ENCODE data around the gene USH2A.

USH2A gene

DNA sequence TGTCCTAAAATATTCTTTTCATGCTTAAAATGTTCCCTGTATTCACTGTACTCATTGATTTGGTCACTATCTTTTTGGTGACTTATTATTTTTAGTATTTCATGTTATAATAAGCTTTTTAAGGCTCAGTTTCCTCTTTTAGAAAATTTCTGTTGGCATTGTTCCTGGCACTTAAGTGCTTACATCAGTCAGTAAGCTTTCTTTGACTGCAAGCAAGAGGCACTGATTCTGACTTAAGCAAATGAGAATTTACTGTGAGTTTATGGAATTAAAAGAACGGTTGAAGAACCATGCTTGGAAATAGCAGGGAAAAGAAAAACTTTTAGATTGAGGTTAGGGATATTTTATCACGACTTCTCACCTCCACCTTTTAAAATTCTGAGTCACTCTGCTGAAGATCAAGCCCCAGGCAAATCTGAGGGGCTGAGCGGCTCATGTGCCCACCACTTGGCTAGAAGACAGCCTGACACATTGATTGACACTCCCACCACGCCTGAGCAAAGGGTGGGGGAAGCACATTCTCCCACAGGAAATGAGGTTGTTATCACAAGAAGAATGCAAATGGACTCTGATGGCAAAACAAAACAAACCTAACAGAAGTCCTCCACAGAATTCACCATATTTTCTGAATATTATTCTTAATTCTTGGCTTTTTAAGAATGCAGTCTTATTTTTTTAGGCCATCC lies 753.3 kb downstream of the USH2A start:
- no peak for DNase-seq

- no peak for DNase-seq
Observed at GRCh38 chr1:215667761-215668160, 755.5 kb downstream of the USH2A start.

DNA sequence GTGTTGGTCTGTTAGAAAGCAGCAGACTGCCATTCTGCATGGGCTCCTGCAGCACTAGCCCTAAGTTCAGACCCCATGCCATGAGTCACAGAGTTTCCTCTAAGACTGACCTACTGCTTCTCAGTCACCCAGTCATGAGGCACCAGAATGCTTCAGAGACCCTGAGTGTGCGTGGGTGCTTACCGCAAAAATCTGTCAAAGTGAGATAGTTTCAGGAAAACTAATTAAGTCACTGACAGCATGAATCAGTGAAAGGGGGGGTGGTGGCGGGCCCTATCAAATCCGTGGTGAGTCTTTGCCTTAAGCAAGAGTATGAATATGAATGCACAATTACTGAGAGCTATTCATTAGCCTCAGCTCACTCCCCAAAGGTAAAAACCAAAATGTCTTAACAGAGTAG lies 758.0 kb downstream of the USH2A start:
- DNase-seq: no peak

DNA sequence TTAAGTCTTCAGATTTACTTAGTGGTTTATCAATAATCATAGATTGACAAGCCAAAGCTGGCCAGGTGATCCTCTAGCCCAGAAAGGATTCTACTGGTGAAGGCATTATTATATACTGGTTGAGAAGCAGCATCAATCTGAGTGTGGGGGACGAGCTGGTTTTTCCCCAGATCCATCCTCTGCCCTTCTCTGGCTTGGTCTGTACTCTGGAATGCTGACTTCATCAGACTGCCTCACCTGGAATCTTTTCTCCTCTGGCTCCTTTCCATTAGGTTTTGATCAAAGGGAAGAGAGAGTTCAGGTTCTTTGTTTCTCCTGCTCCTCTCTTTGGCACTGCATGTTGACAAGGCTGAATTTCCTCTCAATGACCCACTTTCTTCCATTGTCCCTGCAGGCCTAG lies 762.2 kb downstream of the USH2A start:
- DNase-seq: no peak

DNA sequence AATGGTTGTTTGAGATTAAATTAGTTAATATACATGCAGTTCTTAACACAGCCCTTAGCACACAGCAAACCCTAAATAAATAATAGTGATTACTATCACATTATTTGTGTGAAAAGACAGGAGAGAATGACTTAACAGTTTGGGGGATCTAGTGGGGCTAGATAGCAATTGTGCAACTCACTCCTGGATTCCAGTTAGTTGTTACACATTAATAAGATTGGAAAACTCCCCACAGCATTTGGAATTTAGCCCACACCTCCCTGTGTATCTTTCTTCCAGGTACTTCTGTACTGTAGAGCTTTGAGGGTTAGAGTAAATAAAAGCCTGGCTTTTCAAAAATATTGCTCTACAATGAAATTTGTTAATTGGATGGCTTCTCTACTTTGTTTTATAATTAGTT lies 763.0 kb downstream of the USH2A start:
- DNase-seq: no peak

GRCh38 chr1:215657047-215657446 lies 766.2 kb downstream of the USH2A start:
- DNase-seq: no peak

- no peak for DNase-seq
Observed at GRCh38 chr1:215652371-215652770, 770.9 kb downstream of the USH2A start.

DNA sequence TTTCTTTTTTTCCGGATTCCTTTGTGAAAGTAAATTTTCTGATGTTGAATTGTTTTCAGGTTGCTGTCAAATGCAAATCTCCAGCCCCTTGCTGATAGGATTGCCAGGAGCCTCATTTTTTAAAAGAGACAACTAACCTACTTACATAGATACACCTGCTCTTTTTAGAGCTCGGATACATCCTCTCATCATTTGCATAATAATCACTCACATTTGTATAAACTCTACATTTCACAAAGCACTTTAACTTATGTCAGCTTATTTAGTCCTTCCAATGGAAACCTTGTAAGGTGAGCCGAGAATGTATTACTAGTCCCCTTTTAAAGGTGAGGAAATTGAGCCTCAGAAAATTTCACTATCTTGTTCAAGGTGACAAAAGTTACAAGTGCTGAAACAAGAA lies 771.4 kb downstream of the USH2A start:
- DNase-seq: no peak

GRCh38 chr1:215650446-215651149 lies 772.6 kb downstream of the USH2A start:
- DNase-seq: no peak

- DNase-seq: no peak
Observed at GRCh38 chr1:215648957-215649356, 774.3 kb downstream of the USH2A start.

- no peak for DNase-seq
Observed at GRCh38 chr1:215647738-215648137, 775.5 kb downstream of the USH2A start.

DNA sequence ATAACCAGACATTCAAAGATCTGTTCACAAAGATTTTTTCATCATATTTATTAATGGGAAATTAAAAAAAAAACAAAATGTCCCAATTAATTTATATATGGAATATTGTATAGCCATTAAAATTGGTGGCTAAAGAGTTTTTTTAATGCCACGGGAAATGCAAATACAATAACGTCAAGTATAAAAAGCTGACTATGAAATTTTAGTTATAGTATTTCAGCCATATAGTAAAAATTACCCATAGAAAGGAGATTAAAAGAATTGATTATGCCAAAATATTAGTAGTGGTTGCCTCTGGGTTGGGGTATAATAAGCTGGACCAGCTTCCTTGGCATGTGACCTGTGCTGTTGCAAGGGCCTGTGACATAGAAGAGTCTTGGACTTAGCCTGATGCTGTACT lies 777.4 kb downstream of the USH2A start:
- DNase-seq: no peak

DNA sequence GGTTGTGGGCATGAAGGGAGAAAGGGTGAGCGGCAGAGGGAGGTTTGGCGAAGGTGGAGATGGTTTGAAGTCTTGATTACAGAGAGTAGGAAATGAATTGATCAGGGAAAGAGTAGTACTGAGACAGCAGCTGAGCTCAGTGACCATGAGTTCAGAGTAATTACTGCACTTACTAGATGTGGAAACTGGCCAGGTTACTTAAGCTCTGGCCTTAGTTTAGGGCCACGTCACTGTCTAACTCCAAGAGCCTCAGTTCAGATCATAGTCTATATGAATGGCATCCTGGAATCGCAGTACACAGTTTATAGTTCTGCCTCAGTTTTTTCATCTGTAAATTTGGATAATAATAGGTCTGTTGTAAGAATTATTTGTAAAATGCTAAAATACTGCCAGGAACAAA lies 778.1 kb downstream of the USH2A start:
- no peak for DNase-seq

DNA sequence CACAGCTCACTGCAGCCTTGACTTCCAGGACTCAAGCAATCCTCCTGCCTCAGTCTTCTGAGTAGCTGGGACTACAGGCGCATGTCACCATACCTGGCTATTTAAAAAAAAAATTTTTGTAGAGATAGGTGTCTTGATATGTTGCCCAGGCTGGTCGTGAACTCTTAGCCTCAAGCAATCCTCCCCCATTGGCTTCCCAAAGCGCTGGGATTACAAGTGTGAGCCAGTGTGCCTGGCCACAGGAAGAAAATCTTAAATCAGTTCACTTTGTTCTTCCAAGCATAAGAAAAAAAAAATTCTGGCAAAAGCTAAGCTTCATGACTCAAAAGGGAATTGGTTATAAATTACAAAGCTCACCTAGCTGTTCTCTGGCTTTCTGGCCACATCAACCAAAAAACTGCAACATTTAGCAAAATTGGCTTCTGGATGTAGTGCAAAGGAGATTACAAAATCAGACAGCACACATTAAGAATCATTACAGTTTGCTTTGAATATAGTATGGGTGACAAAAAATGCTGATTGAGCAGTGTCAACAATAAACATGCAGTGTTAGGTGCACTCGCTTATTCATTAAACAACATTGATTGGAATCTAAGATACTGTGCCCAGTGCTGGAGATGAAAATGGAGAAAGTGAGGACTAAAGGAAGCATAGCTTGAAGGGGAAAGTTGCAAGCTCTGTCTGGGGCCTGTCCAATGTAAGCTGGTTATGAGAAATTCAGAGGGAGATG lies 779.5 kb downstream of the USH2A start:
- DNase-seq: no peak

- DNase-seq: no peak
Observed at GRCh38 chr1:215640429-215641148, 782.7 kb downstream of the USH2A start.

DNA sequence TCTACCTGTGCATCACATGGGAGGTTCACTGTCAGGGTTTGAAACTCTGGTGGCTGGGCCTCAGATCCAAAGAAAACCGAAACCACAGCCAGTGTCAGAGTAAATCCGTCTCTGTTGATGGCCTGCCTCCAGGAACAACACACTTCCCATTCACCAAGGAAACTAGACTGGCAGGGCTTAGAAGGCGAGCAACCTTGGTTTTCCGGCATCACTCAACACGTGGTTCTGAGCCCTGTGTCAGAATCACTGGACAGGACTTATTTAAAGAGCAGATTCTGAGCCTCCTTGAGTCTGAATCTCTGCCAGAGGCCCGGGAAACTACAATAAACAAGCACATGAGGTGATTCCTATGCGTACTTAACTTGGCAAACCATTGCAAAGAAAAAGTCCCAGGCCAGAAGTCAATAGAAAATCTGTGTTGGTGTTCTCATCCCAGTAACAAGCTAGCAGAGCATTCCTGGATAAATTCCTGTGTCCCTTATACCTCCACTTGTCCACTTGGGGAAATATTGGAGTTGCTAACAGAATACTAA lies 786.1 kb downstream of the USH2A start:
- DNase-seq: no peak

- DNase-seq: no peak
Observed at GRCh38 chr1:215636258-215636965, 786.8 kb downstream of the USH2A start.

DNA sequence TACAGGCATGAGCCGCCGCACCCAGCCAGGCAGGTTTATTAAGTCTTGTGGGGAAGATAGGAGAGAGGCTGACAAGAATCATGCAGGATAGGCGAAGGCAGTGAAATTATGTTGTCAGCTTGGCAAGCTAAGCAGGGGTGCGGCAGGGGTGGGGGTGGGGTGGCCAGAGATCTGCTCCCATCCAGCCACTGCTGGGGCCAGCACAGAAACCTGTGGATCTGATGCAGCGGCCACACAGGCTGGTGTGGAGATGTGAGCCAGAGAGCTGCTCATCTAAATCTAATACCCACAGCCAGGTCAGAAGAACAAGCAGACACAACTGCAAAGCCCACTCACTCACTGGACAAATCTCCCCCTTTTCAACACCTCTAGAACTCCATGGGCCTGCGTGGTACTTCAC lies 787.4 kb downstream of the USH2A start:
- no peak for DNase-seq

GRCh38 chr1:215631489-215631888 lies 791.8 kb downstream of the USH2A start:
- DNase-seq: peak; percentile 32

GRCh38 chr1:215631040-215631439 lies 792.2 kb downstream of the USH2A start:
- DNase-seq: no peak

DNA sequence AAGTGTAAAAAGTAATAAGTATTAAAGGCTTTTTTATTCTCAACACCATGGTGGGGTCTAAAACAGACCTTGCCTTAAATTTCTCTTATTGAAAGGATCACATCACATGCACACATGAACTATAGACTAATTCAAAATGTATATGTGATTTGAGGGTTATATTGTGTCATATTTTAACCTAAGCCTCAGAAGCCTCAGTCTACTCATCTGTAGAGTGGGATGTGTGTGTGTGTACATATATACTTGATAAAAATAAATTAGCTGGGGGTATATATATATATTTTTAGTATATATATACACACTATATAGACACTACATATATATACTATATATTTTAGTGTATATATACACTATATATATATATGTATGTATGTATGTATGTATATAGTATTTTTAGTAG lies 797.3 kb downstream of the USH2A start:
- no peak for DNase-seq

GRCh38 chr1:215623162-215623561 lies 800.1 kb downstream of the USH2A start:
- DNase-seq: no peak

DNA sequence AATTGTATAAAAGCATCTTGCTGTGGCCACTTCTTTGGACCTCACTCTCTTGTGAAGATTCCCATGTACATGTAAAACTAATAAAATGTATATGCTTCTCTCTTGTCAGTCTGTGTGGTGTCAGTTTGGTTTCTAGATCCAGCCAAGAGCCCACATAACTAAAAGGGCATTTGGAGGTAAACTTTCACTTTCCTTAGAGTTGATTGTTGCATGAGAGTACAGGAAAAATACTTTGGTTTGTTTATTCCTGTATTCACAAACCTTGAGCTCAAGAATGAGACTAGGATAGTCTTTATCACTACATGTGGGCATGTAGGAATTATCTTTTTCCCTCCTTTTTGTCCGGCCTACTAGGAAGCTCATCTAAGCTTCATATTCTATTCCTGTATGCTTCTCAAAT lies 805.3 kb downstream of the USH2A start:
- DNase-seq: no peak

All from NCI-H510A treated with DMSO at 0.1 percent for 48 hours (cell line).